GM12891 (cell line): Measurements from ENCODE around the gene ASF1B.

Source experiments
- PAX5 ChIP-seq: IDR thresholded peaks from 2 replicates; pipeline ENCODE4 v1.6.1; 2011; ENCODE audit warnings: low read length, moderate library complexity, mild to moderate bottlenecking; ENCODE audit not compliant: insufficient read depth, severe bottlenecking
- POLR2AphosphoS5 ChIP-seq: IDR thresholded peaks from 2 replicates; pipeline ENCODE4 v1.6.1; 2011; ENCODE audit warnings: low read depth, low read length, control low read depth
- TAF1 ChIP-seq: IDR thresholded peaks from 2 replicates; pipeline ENCODE4 v1.6.1; 2011; ENCODE audit warnings: low read depth, low read length, control low read depth

GRCh38 chr19:14181906-14182305, 45.5 kb upstream of the ASF1B start:
- TF ChIP-seq TAF1 = no peak
- TF ChIP-seq POLR2AphosphoS5 = no peak
- no peak for TF ChIP-seq PAX5
